Activated CD4-positive, CD25-positive, alpha-beta regulatory T cell (primary cell): Measurements from ENCODE around the gene CBX4.

Experiments
- DNase-seq, 4 experiments: peaks; one replicate each; lab custom pipeline; 2025; lab: John Stamatoyannopoulos, UW

Gene CBX4

DNA sequence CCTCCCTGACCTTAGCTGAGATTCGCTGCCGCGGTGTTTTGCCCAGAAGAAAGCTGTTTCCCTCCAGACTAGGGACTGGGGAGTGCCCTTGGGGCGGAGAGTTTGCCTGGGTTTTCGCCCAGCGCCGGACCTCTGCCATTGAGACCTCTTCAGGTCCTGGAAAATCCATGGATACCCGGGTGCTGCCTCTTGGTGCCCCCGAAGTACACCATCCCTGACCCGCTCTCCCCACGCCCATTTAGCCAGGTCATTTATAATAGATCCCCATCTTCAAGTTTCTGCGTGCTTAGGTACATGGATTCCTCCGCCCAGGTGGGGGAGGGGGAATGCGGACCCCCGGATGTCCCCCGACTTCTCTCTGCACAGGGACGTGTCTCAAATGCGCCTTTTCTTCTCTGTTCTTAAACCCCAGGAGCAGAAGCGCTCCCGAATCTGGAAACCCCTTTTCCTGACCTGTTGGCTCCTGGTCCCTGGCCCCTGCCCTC, 27.3 kb downstream of the CBX4 start:
- no peak for DNase-seq

- DNase-seq, result no peak
Observed at GRCh38 chr17:79811011-79811867, 28.0 kb downstream of the CBX4 start.

DNA sequence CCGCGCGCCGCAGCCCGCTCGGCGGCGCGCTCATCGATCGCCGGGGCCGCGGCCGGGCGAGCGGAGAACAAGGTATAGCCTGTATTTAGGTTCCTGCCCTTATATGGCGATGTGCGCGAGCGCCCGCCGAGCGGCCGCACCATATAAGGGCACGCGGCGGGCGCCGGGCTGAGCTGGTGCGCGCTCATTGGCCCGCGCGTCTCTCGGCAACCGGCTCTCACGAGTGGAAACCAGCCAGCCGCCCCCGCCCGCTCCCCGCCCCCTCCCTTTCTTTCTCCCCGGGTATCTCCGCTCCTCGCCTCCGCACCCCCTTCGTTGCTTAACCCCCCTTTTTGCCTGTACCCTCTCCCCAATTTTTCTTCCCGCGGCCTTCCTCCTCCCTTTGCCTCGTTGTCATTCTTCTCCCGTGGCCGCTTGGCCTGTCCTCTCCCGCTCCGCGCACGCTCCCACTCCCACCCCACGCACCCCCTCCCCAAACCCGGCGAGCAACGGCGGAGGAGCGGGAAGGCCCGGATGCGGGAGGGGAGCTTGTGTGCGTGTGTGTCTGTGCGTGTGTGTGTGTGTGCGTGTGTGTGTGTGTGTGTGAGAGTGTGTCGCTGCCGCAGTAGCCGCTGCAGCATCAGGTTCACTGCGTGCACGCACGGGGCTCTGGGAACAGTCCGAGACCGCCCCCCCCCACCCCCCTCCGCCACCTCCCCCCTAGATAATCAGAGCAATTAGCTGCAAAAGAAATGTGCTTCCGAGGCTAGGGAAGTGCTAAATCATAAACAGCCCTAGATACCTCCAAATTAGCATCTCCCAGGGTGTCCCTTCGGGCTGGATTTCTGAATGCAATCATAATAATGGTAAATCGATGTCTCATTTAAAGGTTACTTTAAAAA, 28.9 kb downstream of the CBX4 start:
- DNase-seq, result peak; percentile 47 to 60 (median 54)

DNA sequence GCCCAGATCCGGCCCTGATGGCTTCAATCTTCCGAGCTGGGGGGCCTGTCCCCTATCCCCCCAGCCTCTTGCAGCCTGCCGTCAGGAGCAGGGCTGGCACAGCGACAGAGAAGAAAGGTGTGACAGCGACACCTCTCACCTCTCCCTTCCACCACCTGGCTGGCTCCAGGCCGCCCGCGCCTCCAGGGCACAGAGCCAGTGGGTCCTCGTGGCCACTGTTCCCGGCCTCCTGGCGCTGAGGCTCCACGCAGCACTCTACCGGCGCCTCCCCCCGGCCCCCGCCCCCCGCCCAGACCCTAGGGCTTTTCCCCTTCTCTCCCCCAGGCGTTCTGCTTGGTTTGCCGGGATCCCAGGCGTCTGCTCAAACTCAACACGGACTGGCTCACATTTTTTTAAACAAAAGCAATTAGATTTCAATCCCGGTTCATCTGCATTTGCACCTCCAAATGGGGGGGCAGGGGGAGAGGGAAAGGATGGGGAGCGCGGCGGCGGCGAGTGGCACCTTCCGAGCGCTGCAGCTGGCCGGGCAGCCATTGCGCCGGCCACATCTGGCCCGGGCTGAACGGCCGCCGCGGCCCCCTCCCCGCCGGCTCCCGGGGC, 29.6 kb downstream of the CBX4 start:
- DNase-seq, result no peak

GRCh38 chr17:79808763-79809529, 30.3 kb downstream of the CBX4 start:
- no peak for DNase-seq

DNA sequence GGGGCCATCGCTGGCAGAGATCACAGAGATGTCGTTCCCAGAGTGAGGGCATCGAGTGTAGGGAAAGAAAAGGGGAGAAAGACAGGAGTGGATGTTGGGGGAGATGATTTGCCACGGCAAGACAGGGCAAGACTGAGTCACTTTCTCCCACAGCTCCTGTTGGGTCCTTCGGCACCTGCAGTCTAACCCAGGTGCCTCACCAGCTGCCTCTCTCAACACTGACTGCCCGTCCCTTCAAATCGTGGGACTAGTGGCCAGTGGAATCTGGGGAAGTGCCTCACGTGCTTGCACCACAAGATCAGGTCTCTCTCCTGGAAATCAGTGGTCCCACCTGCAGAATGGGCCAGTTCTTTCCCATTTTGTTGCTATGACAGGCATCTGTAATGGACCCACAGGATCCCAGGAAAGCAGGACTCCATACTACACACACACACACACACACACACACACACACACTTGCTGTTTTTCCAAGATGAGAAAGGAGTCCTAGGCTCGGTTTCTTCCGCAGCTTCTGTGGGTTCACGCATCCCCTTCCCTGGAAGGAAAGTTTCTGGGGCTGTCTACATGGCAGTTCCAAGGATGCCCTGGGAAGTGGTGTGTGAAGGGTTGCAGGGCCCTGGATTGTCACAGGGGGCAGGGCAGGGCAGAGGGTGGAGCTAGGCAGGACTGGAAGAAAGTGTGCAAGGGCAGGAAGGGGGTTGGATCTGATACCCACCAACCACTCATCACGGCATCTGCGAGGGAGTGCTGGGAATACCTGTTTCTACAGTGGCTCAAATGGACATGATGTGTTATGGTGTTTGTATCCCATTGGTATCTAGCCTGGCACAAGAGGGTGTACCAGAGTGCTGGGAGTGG, 32.1 kb downstream of the CBX4 start:
- no peak for DNase-seq

GRCh38 chr17:79806446-79806760, 32.8 kb downstream of the CBX4 start:
- no peak for DNase-seq

GRCh38 chr17:79804856-79805696, 34.2 kb downstream of the CBX4 start:
- no peak for DNase-seq

- peak in 3 of 4 experiments; percentile 23 to 57 (median 50) for DNase-seq
Observed at GRCh38 chr17:79803997-79804855, 35.0 kb downstream of the CBX4 start.

DNA sequence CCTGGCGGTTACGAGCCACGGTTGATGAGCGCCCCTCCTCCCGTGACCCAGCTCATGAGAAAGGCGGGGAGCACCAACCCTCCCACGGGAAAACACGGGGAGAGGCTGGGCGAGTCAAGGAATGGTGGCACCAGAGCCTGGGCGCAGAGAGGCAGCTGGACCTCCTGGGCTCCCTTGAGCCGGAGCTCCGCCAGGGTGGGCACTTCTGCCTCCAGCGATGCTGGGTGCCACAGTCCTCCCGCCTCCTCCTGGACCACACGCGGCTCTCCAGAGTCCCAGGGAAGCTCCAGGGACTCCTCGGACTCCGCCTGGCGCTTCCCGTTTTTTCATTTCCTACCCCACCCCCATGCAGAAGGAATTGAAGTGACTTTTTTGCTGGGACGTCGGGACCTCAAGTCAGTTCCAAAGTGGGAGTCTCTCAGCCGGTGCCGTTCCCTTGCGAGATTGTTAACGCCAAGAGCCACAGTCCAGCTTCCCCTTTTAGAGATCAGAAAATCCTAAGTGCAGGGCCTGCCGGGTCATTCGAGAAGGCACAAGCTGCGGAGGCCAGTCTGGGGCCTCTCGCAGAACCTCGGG, 35.7 kb downstream of the CBX4 start:
- no peak for DNase-seq

- no peak for DNase-seq
Observed at GRCh38 chr17:79802736-79803420, 36.4 kb downstream of the CBX4 start.

DNA sequence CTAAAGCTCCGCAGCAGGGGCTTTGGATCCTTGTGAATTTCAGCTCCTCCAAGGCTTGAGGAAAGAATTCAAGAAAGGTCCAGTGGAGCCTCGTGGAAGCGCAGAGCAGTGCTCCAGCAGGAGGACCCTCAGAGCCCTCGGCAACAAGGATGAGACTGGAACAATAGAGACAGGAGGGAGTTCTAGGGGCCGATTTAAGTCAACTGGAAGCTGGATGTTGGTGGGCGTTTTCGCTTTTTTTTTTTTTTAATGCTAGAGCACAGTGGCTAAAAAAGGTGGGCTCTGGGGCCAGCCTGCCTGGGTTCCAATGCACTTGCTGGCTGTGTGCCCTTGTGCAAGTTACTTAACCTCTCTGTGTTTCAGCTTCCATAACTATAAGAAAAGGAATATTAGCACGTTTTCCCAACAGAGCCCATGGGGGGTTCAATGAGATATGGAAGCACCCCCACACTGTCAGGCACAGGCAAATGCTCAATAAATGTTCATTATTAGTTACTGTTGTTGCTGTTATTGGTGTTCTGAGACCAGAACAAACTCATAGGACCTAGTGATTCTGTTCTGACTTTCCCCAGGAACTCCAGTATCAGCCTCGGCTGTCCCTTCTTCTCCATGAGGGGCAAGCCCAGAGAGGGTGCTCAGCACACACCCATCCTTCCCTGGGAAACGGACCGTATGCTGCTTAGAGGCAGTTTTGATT, 37.1 kb downstream of the CBX4 start:
- no peak for DNase-seq

DNA sequence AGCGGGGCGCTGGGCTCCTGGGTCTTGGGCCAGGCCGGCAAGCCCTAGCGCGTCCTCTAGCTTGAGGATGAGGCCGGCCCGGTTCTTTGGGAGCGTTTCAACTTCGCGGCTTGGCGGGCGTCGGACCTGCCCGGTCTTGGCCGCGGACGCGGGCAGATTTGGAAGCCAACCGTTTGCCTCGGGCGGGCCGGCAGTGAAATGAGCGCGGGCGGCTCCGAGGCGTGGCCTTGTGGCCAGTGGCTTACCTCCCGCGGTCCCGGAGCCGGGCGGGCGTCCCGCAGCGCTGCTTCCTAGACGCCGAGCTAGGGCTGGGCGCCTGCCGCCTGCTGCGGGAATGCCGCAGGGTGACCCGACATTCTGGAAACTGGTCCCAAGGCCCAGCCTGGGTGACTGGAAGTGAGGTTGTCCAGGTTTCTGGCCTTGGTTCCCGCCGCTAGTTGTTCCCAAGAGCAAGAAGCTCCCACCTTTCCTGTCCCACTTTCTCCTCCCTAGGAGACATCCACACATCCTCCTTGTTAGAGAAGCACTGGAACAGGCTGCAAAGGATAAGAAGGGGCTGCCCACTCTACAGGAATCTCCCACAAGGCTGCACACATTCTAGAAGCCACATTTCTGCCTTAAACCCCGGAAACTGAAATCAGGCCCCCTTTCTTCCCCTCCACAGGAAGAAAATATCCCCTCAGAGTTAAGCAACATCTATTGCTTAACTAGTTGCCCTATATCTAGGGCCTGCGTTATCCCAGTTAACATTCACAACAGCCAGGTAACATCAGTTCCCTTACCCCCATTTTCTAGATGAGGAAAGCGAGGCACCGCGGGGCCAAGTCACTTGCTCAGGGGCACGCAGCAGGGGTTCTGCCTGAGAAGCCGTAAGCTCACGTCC, 37.8 kb downstream of the CBX4 start:
- no peak for DNase-seq

- DNase-seq, result peak in 1 of 4 experiments; percentile 20
Observed at GRCh38 chr17:79800325-79801155, 38.7 kb downstream of the CBX4 start.

DNA sequence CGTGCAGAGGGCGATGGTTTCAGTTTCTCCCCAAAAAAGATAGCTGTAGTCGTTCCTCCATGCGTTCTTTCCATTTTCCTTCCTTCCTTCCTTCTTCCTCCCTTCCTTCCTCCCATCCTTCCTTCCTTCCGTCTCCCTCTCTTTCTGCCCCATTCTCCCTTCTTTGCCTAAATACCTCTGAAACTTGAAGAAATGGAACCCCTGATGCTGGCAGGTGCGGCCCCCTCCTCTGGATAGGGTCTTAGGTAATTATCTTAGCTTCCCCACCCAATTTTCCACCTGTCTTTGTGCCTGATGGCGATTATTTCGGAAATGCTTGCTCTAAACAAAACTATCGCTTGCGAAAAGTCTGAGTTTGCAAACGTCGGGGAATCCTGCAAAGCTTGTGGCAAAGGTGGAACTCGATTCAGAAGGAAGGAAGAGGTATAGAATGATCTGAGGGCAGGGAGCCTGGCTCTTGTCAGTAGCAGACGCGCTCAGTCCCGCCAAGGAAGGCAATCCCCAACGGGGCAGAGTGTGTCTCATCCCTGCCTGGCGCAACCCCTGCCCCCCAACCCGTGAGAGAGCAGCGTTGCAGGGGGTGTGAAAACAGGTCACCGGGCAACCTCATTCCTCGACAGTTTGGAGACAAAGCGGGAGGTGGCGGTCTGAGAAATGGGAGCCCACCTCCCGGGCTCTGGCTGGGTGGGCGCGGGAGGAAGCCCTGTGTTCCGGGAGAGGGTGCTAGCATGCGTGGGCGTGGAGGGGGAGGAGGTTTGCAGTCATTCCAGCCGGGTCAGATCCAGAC, 39.5 kb downstream of the CBX4 start:
- no peak for DNase-seq
